ENCODE results near the gene APPL2.

The APPL2 gene

DNA sequence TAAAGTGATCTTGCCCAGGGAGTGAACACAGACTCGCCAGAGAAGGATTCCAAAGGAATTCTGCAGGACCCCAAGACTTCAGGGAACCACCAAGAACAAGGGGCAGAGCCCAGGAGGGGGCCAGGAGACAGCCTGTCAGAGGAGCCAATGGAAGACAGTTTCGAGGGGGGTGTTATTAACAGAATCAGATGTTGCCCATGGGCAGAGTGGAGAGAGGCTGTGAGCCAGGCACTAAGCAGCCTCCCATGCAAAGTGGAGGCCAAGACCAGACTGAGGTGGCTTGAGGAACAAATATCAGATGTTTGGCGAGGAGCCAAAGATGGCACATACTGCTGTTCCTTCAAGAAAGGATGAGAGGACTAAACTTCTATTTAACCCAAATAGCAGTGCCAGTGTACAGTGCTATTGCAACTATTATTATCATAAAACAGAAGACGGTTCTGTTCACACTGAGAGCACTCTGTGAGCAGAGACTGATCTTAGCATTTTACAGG lies 12.6 kb downstream of the APPL2 start:
- H3K4me3 ChIP-seq (ENCODE audit: low read depth, low read length): no peak overlapping the region
- TF ChIP-seq, protein P1, sequence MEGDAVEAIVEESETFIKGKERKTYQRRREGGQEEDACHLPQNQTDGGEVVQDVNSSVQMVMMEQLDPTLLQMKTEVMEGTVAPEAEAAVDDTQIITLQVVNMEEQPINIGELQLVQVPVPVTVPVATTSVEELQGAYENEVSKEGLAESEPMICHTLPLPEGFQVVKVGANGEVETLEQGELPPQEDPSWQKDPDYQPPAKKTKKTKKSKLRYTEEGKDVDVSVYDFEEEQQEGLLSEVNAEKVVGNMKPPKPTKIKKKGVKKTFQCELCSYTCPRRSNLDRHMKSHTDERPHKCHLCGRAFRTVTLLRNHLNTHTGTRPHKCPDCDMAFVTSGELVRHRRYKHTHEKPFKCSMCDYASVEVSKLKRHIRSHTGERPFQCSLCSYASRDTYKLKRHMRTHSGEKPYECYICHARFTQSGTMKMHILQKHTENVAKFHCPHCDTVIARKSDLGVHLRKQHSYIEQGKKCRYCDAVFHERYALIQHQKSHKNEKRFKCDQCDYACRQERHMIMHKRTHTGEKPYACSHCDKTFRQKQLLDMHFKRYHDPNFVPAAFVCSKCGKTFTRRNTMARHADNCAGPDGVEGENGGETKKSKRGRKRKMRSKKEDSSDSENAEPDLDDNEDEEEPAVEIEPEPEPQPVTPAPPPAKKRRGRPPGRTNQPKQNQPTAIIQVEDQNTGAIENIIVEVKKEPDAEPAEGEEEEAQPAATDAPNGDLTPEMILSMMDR (IDR thresholded peaks at IDR 0.05; ENCODE audit: insufficient read depth, low read depth, low read length, missing control alignments): no peak
- no peak for DNase-seq (ENCODE audit: low read depth)

DNA sequence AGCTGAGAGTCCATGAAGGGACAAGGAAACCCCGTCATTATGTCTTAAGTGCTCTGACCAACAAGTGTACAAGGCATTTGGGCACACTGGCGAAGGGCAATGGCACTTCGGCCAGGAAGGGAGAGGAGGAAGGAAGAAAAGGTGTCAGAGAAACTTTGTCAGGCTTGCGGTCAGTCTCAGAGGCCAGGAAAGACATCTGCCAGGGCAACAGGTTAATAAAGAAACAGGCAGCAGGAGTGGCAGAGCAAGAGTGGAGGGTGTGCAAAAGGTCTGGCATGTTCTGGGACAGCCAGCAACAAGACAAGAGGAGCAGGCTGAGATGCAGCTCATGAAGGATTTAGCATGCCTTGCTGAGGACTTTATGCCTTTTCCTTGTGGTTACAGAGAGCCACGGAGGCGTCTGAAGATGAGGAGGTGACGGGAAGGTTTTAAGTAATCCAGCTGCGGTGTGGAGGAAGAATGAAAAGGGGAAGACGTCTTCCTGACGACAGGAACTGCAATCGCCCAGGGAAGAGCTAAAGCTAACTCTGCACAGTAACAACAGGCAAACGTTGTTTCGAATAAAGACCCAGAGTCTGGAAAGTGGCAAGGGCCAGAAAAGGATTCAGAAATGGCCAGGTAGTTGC lies 13.1 kb downstream of the APPL2 start:
- TF ChIP-seq, protein P1 (IDR thresholded peaks at IDR 0.05; ENCODE audit: insufficient read depth, low read depth, low read length, missing control alignments): no peak
- no peak overlapping the region for H3K4me3 ChIP-seq (ENCODE audit: low read depth, low read length)
- DNase-seq (ENCODE audit: low read depth): no peak

DNA sequence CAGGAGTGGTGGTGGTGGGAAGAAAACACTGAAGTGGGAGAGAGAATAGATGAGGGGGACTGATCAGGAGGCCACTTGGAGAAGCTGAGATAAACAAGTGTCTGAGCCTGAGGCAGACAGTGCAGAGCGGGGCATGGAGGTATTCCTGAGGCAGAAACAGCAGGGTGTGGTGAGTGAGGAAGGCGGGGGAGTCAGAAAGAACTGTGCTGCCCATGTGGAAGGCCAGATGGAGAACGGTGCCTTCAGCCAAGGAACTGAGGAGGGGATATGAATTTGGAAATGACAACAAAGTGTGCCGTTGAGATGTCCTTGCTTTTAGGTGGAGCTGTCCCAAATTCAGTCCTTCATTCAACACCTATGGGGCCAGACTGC lies 13.7 kb downstream of the APPL2 start:
- TF ChIP-seq, protein P1 (IDR thresholded peaks at IDR 0.05; ENCODE audit: insufficient read depth, low read depth, low read length, missing control alignments): no peak
- no peak overlapping the region for H3K4me3 ChIP-seq (ENCODE audit: low read depth, low read length)
- DNase-seq (ENCODE audit: low read depth): no peak

DNA sequence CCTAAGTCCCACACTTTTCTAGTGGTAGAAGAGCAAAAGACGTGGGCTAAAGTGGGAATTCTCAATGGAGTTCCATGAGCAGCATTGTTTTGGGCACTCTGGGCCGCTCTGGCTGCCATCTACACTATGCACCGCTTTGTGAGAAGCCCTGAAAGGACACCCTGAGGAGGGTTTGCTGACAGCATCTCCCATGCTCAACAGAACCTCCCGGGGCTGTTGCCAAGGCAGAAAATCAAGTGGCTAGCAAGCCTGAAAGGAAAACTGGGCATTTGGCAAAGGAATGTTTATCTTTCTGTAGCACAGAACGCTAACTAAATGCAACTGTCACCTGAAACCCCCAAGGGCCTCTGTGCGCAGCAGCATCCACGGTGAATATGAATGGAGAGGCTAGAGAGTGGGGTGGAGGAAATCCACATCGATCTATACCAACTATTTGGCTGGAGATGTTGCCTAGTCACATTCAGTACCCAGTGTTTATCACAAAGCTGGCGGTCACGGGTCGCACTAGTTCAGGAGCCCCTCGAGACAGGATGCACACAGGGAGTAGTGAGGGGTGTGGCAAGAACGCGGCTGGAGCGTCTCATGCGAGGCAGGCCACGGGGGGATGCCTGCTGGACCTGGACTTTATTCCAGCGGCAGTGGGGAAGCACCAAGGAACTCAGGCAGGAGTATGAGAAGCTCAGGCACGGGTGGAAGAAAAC lies 14.2 kb downstream of the APPL2 start:
- H3K4me3 ChIP-seq (ENCODE audit: low read depth, low read length): no peak overlapping the region
- no peak for DNase-seq (ENCODE audit: low read depth)
- TF ChIP-seq, protein P1 (IDR thresholded peaks at IDR 0.05; ENCODE audit: insufficient read depth, low read depth, low read length, missing control alignments): no peak

DNA sequence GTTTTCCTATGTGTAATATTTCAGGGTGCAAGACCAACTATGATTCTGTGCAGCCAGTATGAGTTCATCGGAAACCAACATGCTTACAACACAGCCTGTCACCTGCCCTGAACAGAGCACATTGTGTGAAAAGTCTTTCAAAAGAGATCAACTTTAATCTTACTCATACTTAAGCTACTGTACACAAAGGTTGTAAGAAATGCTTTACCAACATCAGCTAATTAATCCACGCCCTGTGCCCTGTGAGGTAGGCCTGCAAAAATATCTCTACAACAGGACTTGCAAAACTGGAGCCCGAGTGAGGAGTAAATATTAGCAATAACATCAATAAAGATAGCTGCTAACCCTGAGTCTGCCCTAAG lies 15.1 kb downstream of the APPL2 start:
- TF ChIP-seq, protein P1 (IDR thresholded peaks at IDR 0.05; ENCODE audit: insufficient read depth, low read depth, low read length, missing control alignments): no peak
- no peak overlapping the region for H3K4me3 ChIP-seq (ENCODE audit: low read depth, low read length)
- DNase-seq (ENCODE audit: low read depth): no peak

DNA sequence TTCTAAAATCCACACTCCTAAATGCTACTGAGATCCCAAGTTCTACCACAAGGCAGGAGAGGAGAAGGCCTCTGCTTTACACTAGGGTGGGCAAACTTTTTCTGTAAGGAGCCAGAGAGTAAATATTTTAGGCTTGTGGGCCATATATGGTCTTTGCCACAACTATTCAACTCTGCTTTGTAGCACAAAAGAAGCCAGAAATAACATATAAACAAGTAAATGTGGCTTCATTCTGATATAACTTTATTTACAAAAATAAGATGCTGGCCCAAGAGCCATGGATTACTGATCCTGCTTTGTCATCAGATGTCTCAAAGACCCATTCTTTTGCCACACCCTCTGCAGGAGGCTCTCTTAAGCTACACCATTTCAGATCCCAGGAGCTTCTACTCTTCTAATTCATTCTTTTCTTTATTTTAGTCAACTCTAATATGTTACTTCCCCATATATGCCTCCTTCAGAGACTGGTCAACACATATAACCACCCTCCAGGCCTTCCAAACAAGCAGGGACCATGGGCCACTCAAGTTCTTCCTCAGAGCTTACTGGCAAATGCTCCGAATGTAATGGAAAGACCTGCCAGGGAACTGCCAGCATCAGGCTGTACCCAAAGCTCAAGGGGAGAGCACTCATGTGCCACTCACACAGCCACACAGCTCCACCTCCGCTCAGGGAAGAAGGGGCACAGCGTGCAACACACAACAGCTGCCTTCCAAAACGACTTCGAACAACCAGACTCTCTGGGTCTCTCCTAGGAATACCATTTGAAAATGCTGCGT lies 15.6 kb downstream of the APPL2 start:
- no peak for DNase-seq (ENCODE audit: low read depth)
- H3K4me3 ChIP-seq (ENCODE audit: low read depth, low read length): no peak overlapping the region
- TF ChIP-seq, protein P1 (IDR thresholded peaks at IDR 0.05; ENCODE audit: insufficient read depth, low read depth, low read length, missing control alignments): no peak

Measured in GM12865 (cell line).